OCI-LY7 (cell line): Measurements from ENCODE around the gene UBE2H. TPM values are rescaled to one million over a fixed set of nuclear protein-coding genes. Genes with fewer than 3 reads are reported as not detected.

Experiments used
- BruUV-seq: library from RNA; stranded (reverse); fragments of 400-500 nt; replicated peaks from 2 replicates; lab custom pipeline; 2021; lab: Mats Ljungman, UMichigan
- CTCF ChIA-PET: fragments of 300-600 bp; sonication (Branson Sonifier 250); formaldehyde crosslinking; loops from one replicate; lab custom pipeline; 2022; ENCODE audit warnings: antibody characterized with exemption; ENCODE audit not compliant: unreplicated experiment; lab: Charles Lee
- POLR2A ChIA-PET: fragments of 300-600 bp; sonication (Branson Sonifier 250); formaldehyde crosslinking; loops from one replicate; lab custom pipeline; 2022; ENCODE audit warnings: antibody characterized with exemption; lab: Charles Lee
- DNase-seq: peaks from one replicate; pipeline ENCODE4 v3.0.0-alpha.2; 2015; ENCODE audit warnings: low spot score
- H2AFZ ChIP-seq: fragments of 200-600 bp; sonication (generic), shearing (Covaris generic); 2 replicates; pipeline ENCODE4 v1.6.1; 2014; ENCODE audit warnings: mild to moderate bottlenecking, antibody characterized with exemption, low read length, moderate library complexity
- H3K27ac ChIP-seq: fragments of 200-600 bp; sonication (generic); 2 replicates; pipeline ENCODE4 v1.5.1; 2014; ENCODE audit warnings: mixed run types, low read depth, mild to moderate bottlenecking, moderate library complexity, low read length, inconsistent platforms; ENCODE audit not compliant: poor library complexity, severe bottlenecking
- H3K36me3 ChIP-seq: fragments of 200-600 bp; sonication (generic); 2 replicates; pipeline ENCODE4 v1.6.1; 2014; ENCODE audit warnings: mild to moderate bottlenecking, antibody characterized with exemption, low read length, moderate library complexity, mixed read lengths; ENCODE audit not compliant: insufficient read depth
- H3K4me1 ChIP-seq: fragments of 200-600 bp; sonication (generic); 2 replicates; pipeline ENCODE4 v1.5.1; 2014; ENCODE audit warnings: mild to moderate bottlenecking, low read length; ENCODE audit not compliant: insufficient read depth, poor library complexity, severe bottlenecking
- H3K4me2 ChIP-seq: fragments of 200-600 bp; sonication (generic); 2 replicates; pipeline ENCODE4 v1.6.1; 2014; ENCODE audit warnings: mild to moderate bottlenecking, low read length
- H3K4me3 ChIP-seq: fragments of 200-600 bp; sonication (generic); 2 replicates; pipeline ENCODE4 v1.5.1; 2014; ENCODE audit warnings: mild to moderate bottlenecking, low read depth, low read length; ENCODE audit not compliant: poor library complexity, severe bottlenecking
- H3K79me2 ChIP-seq: fragments of 200-600 bp; sonication (generic); 2 replicates; pipeline ENCODE4 v1.6.1; 2016; ENCODE audit warnings: low read depth, mild to moderate bottlenecking, low read length, moderate library complexity, mixed read lengths; ENCODE audit not compliant: insufficient read depth
- H3K9me2 ChIP-seq: fragments of 200-600 bp; sonication (generic); 2 replicates; pipeline ENCODE4 v1.6.1; 2016; ENCODE audit warnings: mild to moderate bottlenecking, low read length, mixed read lengths; ENCODE audit not compliant: insufficient read depth
- H3K9me3 ChIP-seq: fragments of 200-600 bp; sonication (generic); 2 replicates; pipeline ENCODE4 v1.6.1; 2014; ENCODE audit warnings: mild to moderate bottlenecking, mixed run types, low read length, mixed read lengths
- H4K20me1 ChIP-seq: fragments of 200-600 bp; sonication (generic); 2 replicates; pipeline ENCODE4 v1.6.1; 2014; ENCODE audit warnings: mild to moderate bottlenecking, antibody characterized with exemption, low read length, moderate library complexity, mixed read lengths; ENCODE audit not compliant: insufficient read depth
- EZH2phosphoT487 ChIP-seq: fragments of 200-600 bp; sonication (generic); IDR thresholded peaks from 2 replicates; pipeline ENCODE4 v1.6.1; 2018; ENCODE audit warnings: low read depth, borderline replicate concordance, mild to moderate bottlenecking, mixed run types, antibody characterized with exemption, low read length, moderate library complexity, mixed read lengths
- intact Hi-C: fragments of 100-400 bp; cut with micrococcal nuclease; formaldehyde crosslinking; loops from one replicate; pipeline ENCODE4 v1.10.0; 2022; ENCODE audit not compliant: unreplicated experiment
- total RNA-seq, 2 experiments: library from RNA; depleted of rRNA in 1 of 2; stranded (reverse); fragments of >200 nt in 1 of 2; shearing (Covaris generic) in 1 of 2; gene quantifications; 2 replicates each; pipeline ENCODE4 v1.2.3, GENCODE V29; 2014 to 2022
- TF ChIP-seq, protein P1 (sequence below): fragments of 200-600 bp; sonication (generic); conservative IDR thresholded peaks from 2 replicates; pipeline ENCODE4 v1.5.1; 2014; ENCODE audit warnings: mild to moderate bottlenecking, antibody characterized with exemption, low read length, moderate library complexity, mixed read lengths

UBE2H gene
- total RNA-seq, 2 experiments from 2014 or later, result 12.7 to 35.3 TPM

DNA sequence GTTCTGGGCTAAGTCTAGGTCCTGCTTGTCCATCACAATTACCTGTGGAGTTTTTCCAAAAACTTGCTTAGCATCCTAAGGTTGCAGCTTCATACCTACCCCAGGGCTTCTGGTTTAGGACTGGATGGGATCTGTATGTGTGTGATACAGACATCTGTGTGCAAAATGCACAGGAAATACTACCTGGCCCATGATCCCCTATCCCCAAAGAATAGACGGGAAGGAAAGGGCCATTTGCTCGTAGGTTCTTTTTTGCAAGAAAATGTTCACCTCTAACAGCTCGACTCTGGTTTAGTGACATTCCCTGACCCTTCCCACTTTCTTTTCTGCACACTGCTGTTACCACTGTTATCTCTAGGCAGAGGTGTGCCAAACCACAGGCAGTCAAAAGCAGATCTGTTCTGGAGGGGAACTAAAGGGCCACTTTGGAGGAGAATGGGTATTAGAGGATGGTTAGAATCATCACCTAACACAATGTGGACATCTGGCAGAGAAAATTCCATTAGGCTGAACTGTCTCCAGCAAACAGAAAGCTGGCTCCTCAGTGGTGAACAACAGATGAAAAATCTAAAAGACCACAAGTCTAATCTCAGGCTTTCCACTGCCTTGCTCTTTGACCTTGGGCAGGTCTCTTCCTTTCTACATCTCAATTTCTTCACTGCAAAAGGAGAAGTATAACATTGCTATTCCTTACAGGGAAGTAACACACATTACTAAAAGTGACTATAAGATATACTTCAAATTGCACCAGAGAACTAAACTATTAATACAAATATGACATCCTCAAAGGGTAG, 107.4 kb downstream of the UBE2H start:
- ChIA-PET POLR2A (interaction anchor here (0.6 to 1.0 kb wide), 2 partner anchors 28 to 51 kb away, joined by 3 to 5 read pairs; no protein-coding TSS in a partner anchor), CTCF (no interaction called here)
- H3K9me3 ChIP-seq, result no peaks in the 10 kb centered on the region
- no peak overlapping the region for H3K4me3 ChIP-seq
- H2AFZ ChIP-seq, result no peak overlapping the region
- peak overlapping the region; percentile 11; the same call in 1 of the 2 replicates for H3K4me2 ChIP-seq
- peaks cover 22% of the 10 kb centered on the region for H3K4me1 ChIP-seq
- DNase-seq, result no peak
- no peaks in the 10 kb centered on the region for H4K20me1 ChIP-seq
- intact Hi-C loops, result no loop called here
- H3K79me2 ChIP-seq, result no peaks in the 10 kb centered on the region
- BruUV-seq, result no TSS peak
- H3K27ac ChIP-seq, result no peak overlapping the region
- TF ChIP-seq, protein P1, sequence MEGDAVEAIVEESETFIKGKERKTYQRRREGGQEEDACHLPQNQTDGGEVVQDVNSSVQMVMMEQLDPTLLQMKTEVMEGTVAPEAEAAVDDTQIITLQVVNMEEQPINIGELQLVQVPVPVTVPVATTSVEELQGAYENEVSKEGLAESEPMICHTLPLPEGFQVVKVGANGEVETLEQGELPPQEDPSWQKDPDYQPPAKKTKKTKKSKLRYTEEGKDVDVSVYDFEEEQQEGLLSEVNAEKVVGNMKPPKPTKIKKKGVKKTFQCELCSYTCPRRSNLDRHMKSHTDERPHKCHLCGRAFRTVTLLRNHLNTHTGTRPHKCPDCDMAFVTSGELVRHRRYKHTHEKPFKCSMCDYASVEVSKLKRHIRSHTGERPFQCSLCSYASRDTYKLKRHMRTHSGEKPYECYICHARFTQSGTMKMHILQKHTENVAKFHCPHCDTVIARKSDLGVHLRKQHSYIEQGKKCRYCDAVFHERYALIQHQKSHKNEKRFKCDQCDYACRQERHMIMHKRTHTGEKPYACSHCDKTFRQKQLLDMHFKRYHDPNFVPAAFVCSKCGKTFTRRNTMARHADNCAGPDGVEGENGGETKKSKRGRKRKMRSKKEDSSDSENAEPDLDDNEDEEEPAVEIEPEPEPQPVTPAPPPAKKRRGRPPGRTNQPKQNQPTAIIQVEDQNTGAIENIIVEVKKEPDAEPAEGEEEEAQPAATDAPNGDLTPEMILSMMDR, result no peak
- no peak for TF ChIP-seq EZH2phosphoT487
- H3K36me3 ChIP-seq, result no peaks in the 10 kb centered on the region
- no peaks in the 10 kb centered on the region for H3K9me2 ChIP-seq

DNA sequence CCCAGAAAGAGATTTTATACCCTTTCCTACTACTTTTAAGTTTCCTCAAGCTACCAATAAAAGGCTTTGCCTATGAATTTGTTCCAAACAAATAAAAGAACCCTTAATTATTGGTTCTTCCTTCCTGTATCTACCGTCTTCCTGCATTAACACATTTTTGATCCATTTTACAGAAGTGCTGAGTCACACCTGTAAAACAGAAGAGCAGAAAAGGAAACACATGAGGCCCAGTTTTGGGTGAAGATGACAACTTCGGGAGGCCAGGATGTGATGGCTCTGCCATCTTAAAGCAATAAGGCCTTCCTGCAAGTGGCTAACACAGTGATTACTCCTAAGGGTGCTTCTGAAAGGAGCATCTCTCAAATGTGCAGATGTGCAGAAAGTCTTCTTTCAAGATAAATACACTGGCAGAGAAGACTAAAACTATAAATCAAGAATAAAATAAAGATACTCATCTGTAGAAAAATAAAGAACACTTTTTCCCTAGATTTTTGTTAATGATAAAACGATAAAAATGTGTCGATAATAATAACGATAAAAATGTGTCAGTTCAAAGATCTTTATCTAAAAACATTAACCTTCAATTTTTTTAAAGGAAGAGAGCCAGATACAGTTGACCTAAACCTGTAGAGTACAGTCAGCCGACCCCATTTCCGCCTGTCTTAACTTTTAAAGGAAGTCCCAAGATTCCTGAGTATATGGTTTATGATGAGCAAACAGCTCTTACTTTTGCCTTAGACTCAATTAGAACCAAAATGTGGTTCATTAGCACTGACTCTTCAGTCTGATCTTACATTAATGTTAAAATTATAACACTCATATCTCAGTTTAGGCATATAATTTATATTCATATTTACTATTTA, 108.6 kb downstream of the UBE2H start:
- Histone ChIP-seq H3K27ac (peak overlapping the region; percentile 1), H3K4me1 (peaks cover 22% of the 10 kb centered on the region), H3K79me2 (no peaks in the 10 kb centered on the region), H3K9me2 (no peaks in the 10 kb centered on the region), H4K20me1 (no peaks in the 10 kb centered on the region), H3K4me2 (peak overlapping the region; percentile 37), H3K9me3 (no peaks in the 10 kb centered on the region), H3K4me3 (no peak overlapping the region), H3K36me3 (no peaks in the 10 kb centered on the region), H2AFZ (peak overlapping the region; percentile 14; the same call in 1 of the 2 replicates)
- intact Hi-C loops, result no loop called here
- no peak for TF ChIP-seq EZH2phosphoT487
- TF ChIP-seq, protein P1, result no peak
- ChIA-PET POLR2A (interaction anchor here (1.1 to 1.5 kb wide), 2 partner anchors 10 to 12 kb away, joined by 3 to 8 read pairs; no protein-coding TSS in a partner anchor), CTCF (no interaction called here)
- DNase-seq, result peak; percentile 45
- no TSS peak for BruUV-seq
